ENCODE data around the gene RBM19.

Gene RBM19

GRCh38 chr12:113987261-113988063, 21.3 kb upstream of the RBM19 start:
- DNase-seq: no peak

- DNase-seq: no peak
Measured at GRCh38 chr12:113984464-113984863, 18.3 kb upstream of the RBM19 start.

- DNase-seq: no peak
Measured at GRCh38 chr12:113983777-113984448, 17.8 kb upstream of the RBM19 start.

GRCh38 chr12:113983265-113983664, 17.1 kb upstream of the RBM19 start:
- no peak for DNase-seq

- no peak for DNase-seq
Measured at GRCh38 chr12:113981876-113982275, 15.8 kb upstream of the RBM19 start.

- no peak for DNase-seq
Measured at GRCh38 chr12:113980537-113981337, 14.6 kb upstream of the RBM19 start.

GRCh38 chr12:113980054-113980453, 13.9 kb upstream of the RBM19 start:
- DNase-seq: no peak

- DNase-seq: no peak
Measured at GRCh38 chr12:113978080-113978479, 12.0 kb upstream of the RBM19 start.

GRCh38 chr12:113974006-113974405, 7.9 kb upstream of the RBM19 start:
- DNase-seq: no peak

- no peak for DNase-seq
Measured at GRCh38 chr12:113973109-113973904, 7.2 kb upstream of the RBM19 start.

GRCh38 chr12:113971392-113971791, 5.3 kb upstream of the RBM19 start:
- no peak for DNase-seq

- no peak for DNase-seq
Measured at GRCh38 chr12:113970211-113970610, 4.1 kb upstream of the RBM19 start.

- no peak for DNase-seq
Measured at GRCh38 chr12:113967368-113967767, 1.2 kb upstream of the RBM19 start.

GRCh38 chr12:113962733-113963132, 3.4 kb downstream of the RBM19 start:
- no peak for DNase-seq

- no peak for DNase-seq
Measured at GRCh38 chr12:113961921-113962710, 4.0 kb downstream of the RBM19 start.

- DNase-seq: no peak
Measured at GRCh38 chr12:113960030-113960429, 6.1 kb downstream of the RBM19 start.

GRCh38 chr12:113959096-113959495, 7.0 kb downstream of the RBM19 start:
- DNase-seq: no peak

- DNase-seq: no peak
Measured at GRCh38 chr12:113958108-113958507, 8.0 kb downstream of the RBM19 start.

- DNase-seq: no peak
Measured at GRCh38 chr12:113957627-113958026, 8.5 kb downstream of the RBM19 start.

GRCh38 chr12:113955109-113955970, 10.8 kb downstream of the RBM19 start:
- no peak for DNase-seq

GRCh38 chr12:113954547-113954946, 11.6 kb downstream of the RBM19 start:
- no peak for DNase-seq

All from CD4-positive, alpha-beta T cell treated with Interferon gamma for 1 hour (primary cell).